ENCODE data around the gene ABCE1. TPM values are rescaled to one million over a fixed set of nuclear protein-coding genes. Genes with fewer than 3 reads are reported as not detected.
"Not testable (repeated sequence)": the region's sequence is repeated elsewhere in the genome, so short reads cannot be mapped to it uniquely, and the experiment has no call there.

Gene ABCE1
- total RNA-seq, 1 experiment from 2014 or later, result 73.7 TPM

DNA sequence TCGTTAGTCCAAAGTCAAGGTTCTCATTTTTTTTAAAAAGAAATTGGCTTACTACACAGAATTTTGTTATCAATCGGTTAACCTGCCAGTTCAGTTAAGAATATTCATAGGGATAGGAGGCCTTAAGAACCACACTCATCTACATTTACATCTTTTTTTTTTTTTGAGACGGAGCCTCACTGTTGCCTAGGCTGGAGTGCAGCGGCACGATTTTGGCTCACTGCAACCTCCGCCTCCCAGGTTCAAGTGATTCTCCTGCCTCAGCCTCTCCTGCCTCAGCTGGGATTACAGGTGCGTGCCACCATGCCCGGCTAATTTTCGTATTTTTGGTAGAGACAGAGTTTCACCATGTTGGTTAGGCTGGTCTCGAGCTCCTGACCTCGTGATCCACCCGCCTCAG lies 33.7 kb downstream of the ABCE1 start:
- no peak for DNase-seq (ENCODE audit: low read depth, low spot score)
- TF ChIP-seq, protein P1, sequence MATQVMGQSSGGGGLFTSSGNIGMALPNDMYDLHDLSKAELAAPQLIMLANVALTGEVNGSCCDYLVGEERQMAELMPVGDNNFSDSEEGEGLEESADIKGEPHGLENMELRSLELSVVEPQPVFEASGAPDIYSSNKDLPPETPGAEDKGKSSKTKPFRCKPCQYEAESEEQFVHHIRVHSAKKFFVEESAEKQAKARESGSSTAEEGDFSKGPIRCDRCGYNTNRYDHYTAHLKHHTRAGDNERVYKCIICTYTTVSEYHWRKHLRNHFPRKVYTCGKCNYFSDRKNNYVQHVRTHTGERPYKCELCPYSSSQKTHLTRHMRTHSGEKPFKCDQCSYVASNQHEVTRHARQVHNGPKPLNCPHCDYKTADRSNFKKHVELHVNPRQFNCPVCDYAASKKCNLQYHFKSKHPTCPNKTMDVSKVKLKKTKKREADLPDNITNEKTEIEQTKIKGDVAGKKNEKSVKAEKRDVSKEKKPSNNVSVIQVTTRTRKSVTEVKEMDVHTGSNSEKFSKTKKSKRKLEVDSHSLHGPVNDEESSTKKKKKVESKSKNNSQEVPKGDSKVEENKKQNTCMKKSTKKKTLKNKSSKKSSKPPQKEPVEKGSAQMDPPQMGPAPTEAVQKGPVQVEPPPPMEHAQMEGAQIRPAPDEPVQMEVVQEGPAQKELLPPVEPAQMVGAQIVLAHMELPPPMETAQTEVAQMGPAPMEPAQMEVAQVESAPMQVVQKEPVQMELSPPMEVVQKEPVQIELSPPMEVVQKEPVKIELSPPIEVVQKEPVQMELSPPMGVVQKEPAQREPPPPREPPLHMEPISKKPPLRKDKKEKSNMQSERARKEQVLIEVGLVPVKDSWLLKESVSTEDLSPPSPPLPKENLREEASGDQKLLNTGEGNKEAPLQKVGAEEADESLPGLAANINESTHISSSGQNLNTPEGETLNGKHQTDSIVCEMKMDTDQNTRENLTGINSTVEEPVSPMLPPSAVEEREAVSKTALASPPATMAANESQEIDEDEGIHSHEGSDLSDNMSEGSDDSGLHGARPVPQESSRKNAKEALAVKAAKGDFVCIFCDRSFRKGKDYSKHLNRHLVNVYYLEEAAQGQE (IDR thresholded peaks at IDR 0.05; ENCODE audit: insufficient read depth in 1 of 2, low read depth in 2 of 2, low read length in 1 of 2), result no peak
- TF ChIP-seq TCF7L2 (IDR thresholded peaks at IDR 0.05; ENCODE audit: low read depth, low read length) (no peak), SIN3A (IDR thresholded peaks at IDR 0.05; ENCODE audit: borderline replicate concordance, insufficient read depth, low read depth, low read length) (no peak), POLR2AphosphoS5 (IDR thresholded peaks at IDR 0.05; ENCODE audit: low read depth, low read length) (no peak)
- TF ChIP-seq, protein P2, sequence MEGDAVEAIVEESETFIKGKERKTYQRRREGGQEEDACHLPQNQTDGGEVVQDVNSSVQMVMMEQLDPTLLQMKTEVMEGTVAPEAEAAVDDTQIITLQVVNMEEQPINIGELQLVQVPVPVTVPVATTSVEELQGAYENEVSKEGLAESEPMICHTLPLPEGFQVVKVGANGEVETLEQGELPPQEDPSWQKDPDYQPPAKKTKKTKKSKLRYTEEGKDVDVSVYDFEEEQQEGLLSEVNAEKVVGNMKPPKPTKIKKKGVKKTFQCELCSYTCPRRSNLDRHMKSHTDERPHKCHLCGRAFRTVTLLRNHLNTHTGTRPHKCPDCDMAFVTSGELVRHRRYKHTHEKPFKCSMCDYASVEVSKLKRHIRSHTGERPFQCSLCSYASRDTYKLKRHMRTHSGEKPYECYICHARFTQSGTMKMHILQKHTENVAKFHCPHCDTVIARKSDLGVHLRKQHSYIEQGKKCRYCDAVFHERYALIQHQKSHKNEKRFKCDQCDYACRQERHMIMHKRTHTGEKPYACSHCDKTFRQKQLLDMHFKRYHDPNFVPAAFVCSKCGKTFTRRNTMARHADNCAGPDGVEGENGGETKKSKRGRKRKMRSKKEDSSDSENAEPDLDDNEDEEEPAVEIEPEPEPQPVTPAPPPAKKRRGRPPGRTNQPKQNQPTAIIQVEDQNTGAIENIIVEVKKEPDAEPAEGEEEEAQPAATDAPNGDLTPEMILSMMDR (IDR thresholded peaks at IDR 0.05), result no peak
- no peak for ATAC-seq

DNA sequence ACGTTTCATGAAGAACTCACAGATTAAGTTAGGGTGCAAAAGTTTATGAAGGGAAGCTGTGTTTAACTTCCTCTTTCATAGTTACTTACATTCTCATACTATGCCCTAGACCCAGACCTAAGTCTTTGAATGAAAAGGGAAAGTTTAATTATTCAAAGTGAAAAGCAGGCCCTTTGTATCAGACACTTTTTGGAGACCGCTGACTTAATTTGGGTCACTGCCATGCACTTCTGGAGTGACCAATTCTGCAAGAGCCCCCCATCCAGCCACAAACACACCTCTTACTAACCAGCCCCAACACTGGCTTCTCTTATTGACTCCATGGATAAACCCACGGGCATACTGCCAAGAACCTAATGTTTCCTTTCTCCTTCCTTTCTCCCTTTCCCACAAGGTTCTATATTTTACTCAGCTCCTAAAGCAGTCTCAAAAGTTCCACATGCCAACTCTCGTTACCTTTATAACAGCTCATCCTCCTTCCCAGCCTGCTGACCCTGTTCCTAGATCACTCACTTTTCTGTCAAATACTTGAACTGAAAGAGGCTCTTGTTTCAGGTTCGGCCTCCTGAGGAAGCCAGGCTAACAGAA lies 34.5 kb downstream of the ABCE1 start:
- Histone ChIP-seq H3K4me3 (ENCODE audit: low read depth in 2 of 2, low read length in 2 of 2) (no peak overlapping the region), H3K4me1 (ENCODE audit: control insufficient read depth, insufficient read depth, low read length) (no peaks in the 10 kb centered on the region), H3K9me3 (ENCODE audit: control insufficient read depth, insufficient read depth, low read depth, low read length) (no peaks in the 10 kb centered on the region), H3K27ac (ENCODE audit: low read length) (no peak overlapping the region), H3K36me3 (ENCODE audit: control insufficient read depth, insufficient read depth, low read length) (peaks cover 10% of the 10 kb centered on the region), H3K27me3 (ENCODE audit: control insufficient read depth, insufficient read depth, low read length) (no peaks in the 10 kb centered on the region)
- intact Hi-C loops (cut with micrococcal nuclease; ENCODE audit: unreplicated experiment), result no loop called here
- CTCF ChIA-PET, result interaction anchor here (0.5 kb wide), 1 partner anchor 959 kb away, joined by 4 read pairs; no protein-coding TSS in a partner anchor
- no TSS peak for BruUV-seq (replicated peaks)
- in situ Hi-C loops (cut with HindIII; ENCODE audit: low pct_unique_long_range_greater_than_20kb, low sequenced_read_pairs), result no loop called here
- TF ChIP-seq, protein P1 (IDR thresholded peaks at IDR 0.05; ENCODE audit: insufficient read depth in 1 of 2, low read depth in 2 of 2, low read length in 1 of 2), result no peak
- TF ChIP-seq TCF7L2 (IDR thresholded peaks at IDR 0.05; ENCODE audit: low read depth, low read length), result no peak
- TF ChIP-seq, protein P2 (IDR thresholded peaks at IDR 0.05), result no peak
- no peak for TF ChIP-seq SIN3A (IDR thresholded peaks at IDR 0.05; ENCODE audit: borderline replicate concordance, insufficient read depth, low read depth, low read length)
- no peak for TF ChIP-seq POLR2AphosphoS5 (IDR thresholded peaks at IDR 0.05; ENCODE audit: low read depth, low read length)
- no peak for ATAC-seq
- no peak for DNase-seq (ENCODE audit: low read depth, low spot score)
- POLR2A ChIA-PET, result no interaction called here

More for the DNA sequence above, 33.7 kb downstream of the ABCE1 start:
- Histone ChIP-seq H3K9me3 (ENCODE audit: control insufficient read depth, insufficient read depth, low read depth, low read length) (no peaks in the 10 kb centered on the region), H3K36me3 (ENCODE audit: control insufficient read depth, insufficient read depth, low read length) (peaks cover 15% of the 10 kb centered on the region), H3K4me3 (ENCODE audit: low read depth in 2 of 2, low read length in 2 of 2) (no peak overlapping the region), H3K27ac (ENCODE audit: low read length) (no peak overlapping the region), H3K4me1 (ENCODE audit: control insufficient read depth, insufficient read depth, low read length) (no peaks in the 10 kb centered on the region), H3K27me3 (ENCODE audit: control insufficient read depth, insufficient read depth, low read length) (no peaks in the 10 kb centered on the region)
- in situ Hi-C loops (cut with HindIII; ENCODE audit: low pct_unique_long_range_greater_than_20kb, low sequenced_read_pairs) (no loop called here), intact Hi-C loops (cut with micrococcal nuclease; ENCODE audit: unreplicated experiment) (no loop called here)
- BruUV-seq (replicated peaks), result no TSS peak
- ChIA-PET POLR2A (no interaction called here), CTCF (no interaction called here)

DNA sequence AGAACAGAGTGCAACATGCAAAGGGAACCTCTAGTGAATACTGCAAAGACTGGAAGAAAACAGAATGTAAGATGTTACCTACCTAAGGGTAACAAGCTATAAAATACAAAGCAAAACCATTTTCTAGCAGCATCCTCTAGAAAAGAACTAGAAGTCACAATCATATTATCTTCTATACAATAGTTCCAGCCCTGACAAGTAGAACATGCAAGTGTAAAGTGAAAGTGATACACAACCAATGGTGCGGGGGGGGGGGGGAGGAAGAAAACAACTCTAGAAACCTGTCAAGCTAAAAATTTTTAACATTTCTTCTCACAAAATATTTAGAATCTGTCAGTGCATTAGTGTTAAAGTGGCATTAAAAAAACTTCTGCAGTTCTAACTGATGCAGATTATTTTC lies 38.1 kb downstream of the ABCE1 start:
- H3K4me1 ChIP-seq (ENCODE audit: control insufficient read depth, insufficient read depth, low read length); DNase-seq (ENCODE audit: low read depth, low spot score); in situ Hi-C loops (cut with HindIII; ENCODE audit: low pct_unique_long_range_greater_than_20kb, low sequenced_read_pairs); H3K9me3 ChIP-seq (ENCODE audit: control insufficient read depth, insufficient read depth, low read depth, low read length); BruUV-seq (replicated peaks); POLR2A ChIA-PET; CTCF ChIA-PET; H3K27ac ChIP-seq (ENCODE audit: low read length); intact Hi-C loops (cut with micrococcal nuclease; ENCODE audit: unreplicated experiment); H3K27me3 ChIP-seq (ENCODE audit: control insufficient read depth, insufficient read depth, low read length); ATAC-seq; H3K4me3 ChIP-seq (ENCODE audit: low read depth in 2 of 2, low read length in 2 of 2): not testable (repeated sequence)
- H3K36me3 ChIP-seq (ENCODE audit: control insufficient read depth, insufficient read depth, low read length), result peaks cover 12% of the 10 kb centered on the region

All from Panc1 (cell line).